Fibroblast of pulmonary artery (primary cell): ENCODE data around the gene NUAK1.

Experiments
- DNase-seq: peaks from one replicate; pipeline ENCODE4 v3.0.0-alpha.2; 2010; ENCODE audit warnings: low read depth
- H3K4me3 ChIP-seq: replicated peaks from 2 replicates; pipeline ENCODE4 v1.5.1; 2011; ENCODE audit warnings: low read depth, mild to moderate bottlenecking, control low read depth, low read length, moderate library complexity
- CTCF ChIP-seq: IDR thresholded peaks from 2 replicates; pipeline ENCODE4 v1.5.1; 2011; ENCODE audit warnings: mild to moderate bottlenecking, control low read depth, low read length, inconsistent platforms; ENCODE audit errors: missing control alignments

NUAK1 gene

GRCh38 chr12:106163712-106164111 lies 25.0 kb upstream of the NUAK1 start:
- no peak overlapping the region for H3K4me3 ChIP-seq
- no peak for TF ChIP-seq CTCF
- DNase-seq = no peak

DNA sequence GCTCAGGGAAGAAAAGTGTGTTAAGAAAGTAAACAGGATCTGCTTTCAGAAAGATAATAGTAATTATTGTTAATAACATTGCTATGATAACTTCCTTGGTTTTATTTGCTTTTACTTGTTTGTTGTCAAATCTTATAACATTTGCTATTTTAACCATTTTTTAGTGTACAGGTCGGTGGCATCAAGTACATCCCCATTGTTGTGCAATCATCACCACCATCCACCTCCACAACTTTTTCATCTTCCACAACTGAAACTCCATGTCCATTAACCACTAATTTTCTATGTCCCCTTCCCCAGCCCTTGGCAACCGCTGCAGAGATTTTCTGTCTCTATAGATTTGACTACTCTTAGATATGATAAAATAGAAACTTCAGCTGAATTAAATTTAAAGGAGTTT lies 22.7 kb upstream of the NUAK1 start:
- no peak for DNase-seq
- no peak for TF ChIP-seq CTCF

DNA sequence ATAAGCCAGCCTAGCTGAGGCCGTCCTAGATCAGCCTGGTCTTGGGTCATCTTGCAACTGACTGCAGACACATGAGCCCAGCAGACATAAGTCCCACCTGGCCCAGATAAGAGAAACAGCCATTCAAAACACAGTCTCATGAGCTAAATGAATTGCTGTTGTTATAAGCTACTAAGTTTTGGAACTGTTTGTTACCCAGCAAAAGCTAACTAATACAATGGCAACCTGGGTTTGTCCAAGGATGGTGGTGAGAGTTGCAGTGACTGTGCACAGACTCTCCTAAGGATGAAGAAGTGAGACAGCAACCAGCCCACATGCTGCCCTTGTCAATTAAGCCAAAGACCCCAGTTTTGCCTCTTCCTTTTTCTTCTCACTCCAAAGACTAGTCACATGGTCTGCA lies 22.2 kb upstream of the NUAK1 start:
- TF ChIP-seq CTCF = no peak
- DNase-seq = no peak
- H3K4me3 ChIP-seq = no peak overlapping the region

More for the DNA sequence above, 22.7 kb upstream of the NUAK1 start:
- H3K4me3 ChIP-seq = no peak overlapping the region

DNA sequence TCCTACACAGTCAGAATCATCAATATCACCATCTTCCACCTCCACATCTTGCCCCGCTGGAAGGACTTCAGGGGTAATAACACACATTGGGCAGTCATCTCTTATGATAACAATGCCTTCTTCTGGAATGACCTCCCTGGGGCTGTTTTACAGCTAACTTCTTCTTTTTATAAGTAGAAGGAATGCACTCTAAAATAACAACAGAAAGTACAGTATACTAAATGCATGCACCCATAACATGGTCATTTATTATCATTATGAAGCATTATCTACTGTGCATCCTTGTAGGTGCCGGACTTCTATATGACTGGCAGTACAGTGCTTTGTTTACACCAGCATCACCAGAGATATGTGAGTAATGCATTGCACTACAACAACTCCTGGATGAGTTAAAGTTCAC lies 19.0 kb upstream of the NUAK1 start:
- TF ChIP-seq CTCF = no peak
- no peak overlapping the region for H3K4me3 ChIP-seq
- DNase-seq = no peak

- TF ChIP-seq CTCF = no peak
- no peak overlapping the region for H3K4me3 ChIP-seq
- no peak for DNase-seq
Measured at GRCh38 chr12:106154751-106155273, 16.1 kb upstream of the NUAK1 start.

- DNase-seq = no peak
- no peak for TF ChIP-seq CTCF
- no peak overlapping the region for H3K4me3 ChIP-seq
Measured at GRCh38 chr12:106152334-106152733, 13.6 kb upstream of the NUAK1 start.

GRCh38 chr12:106150555-106150954 lies 11.8 kb upstream of the NUAK1 start:
- no peak overlapping the region for H3K4me3 ChIP-seq
- TF ChIP-seq CTCF = no peak
- no peak for DNase-seq
